Keratinocyte (primary cell): ENCODE data around the gene PALMD. TPM values are rescaled to one million over a fixed set of nuclear protein-coding genes. Genes with fewer than 3 reads are reported as not detected.

Experiments
- DNase-seq: peaks from one replicate; pipeline ENCODE4 v3.0.0-alpha.2; 2011; ENCODE audit warnings: low read depth, missing footprints, low spot score
- FAIRE-seq: peaks from 2 replicates; lab custom pipeline; 2011; peaks lifted over from hg19 to GRCh38; lab: Jason Lieb, UNC
- H2AFZ ChIP-seq: 2 replicates; pipeline ENCODE4 v1.6.0; 2012; ENCODE audit warnings: low read length, control low read depth, inconsistent platforms; ENCODE audit not compliant: control insufficient read depth
- H3K27ac ChIP-seq: 2 replicates; pipeline ENCODE4 v1.5.1; 2011; ENCODE audit warnings: low read length; ENCODE audit not compliant: control insufficient read depth, insufficient read depth
- H3K27me3 ChIP-seq: 3 replicates; pipeline ENCODE4 v1.6.0; 2011; ENCODE audit warnings: low read length; ENCODE audit not compliant: control insufficient read depth, insufficient read depth; ENCODE audit errors: extremely low read depth
- H3K36me3 ChIP-seq, 2 experiments: 2 replicates in 1 of 2; 3 replicates in 1 of 2; pipeline ENCODE4 v1.5.1; 2011; ENCODE audit warnings: low read length in 2 of 2, mild to moderate bottlenecking in 1 of 2; ENCODE audit not compliant: control insufficient read depth in 2 of 2, insufficient read depth in 2 of 2; ENCODE audit errors: extremely low read depth in 1 of 2
- H3K4me1 ChIP-seq: 3 replicates; pipeline ENCODE4 v1.5.1; 2011; ENCODE audit warnings: low read length; ENCODE audit not compliant: control insufficient read depth, insufficient read depth; ENCODE audit errors: extremely low read depth
- H3K4me2 ChIP-seq: 3 replicates; pipeline ENCODE4 v1.6.0; 2011; ENCODE audit warnings: low read depth, low read length; ENCODE audit not compliant: control insufficient read depth, insufficient read depth; ENCODE audit errors: extremely low read depth
- H3K4me3 ChIP-seq, 3 experiments: fragments of 200-600 bp in 1 of 3; sonication (generic) in 1 of 3; 2 replicates in 2 of 3; 3 replicates in 1 of 3; pipeline ENCODE4 v1.5.1; 2011 to 2016; ENCODE audit warnings: low read length in 3 of 3, mild to moderate bottlenecking in 3 of 3, control low read depth in 2 of 3, inconsistent platforms in 1 of 3, low read depth in 1 of 3, mixed read lengths in 1 of 3, mixed run types in 1 of 3, moderate library complexity in 1 of 3; ENCODE audit not compliant: control insufficient read depth in 2 of 3, insufficient read depth in 2 of 3; ENCODE audit errors: extremely low read depth in 1 of 3
- H3K79me2 ChIP-seq: 2 replicates; pipeline ENCODE4 v1.6.0; 2012; ENCODE audit warnings: low read length; ENCODE audit not compliant: control insufficient read depth, insufficient read depth
- H3K9ac ChIP-seq: 3 replicates; pipeline ENCODE4 v1.6.0; 2011; ENCODE audit warnings: low read length; ENCODE audit not compliant: control insufficient read depth, insufficient read depth; ENCODE audit errors: extremely low read depth
- H3K9me1 ChIP-seq: 3 replicates; pipeline ENCODE4 v1.6.0; 2011; ENCODE audit warnings: low read length; ENCODE audit not compliant: control insufficient read depth, insufficient read depth; ENCODE audit errors: extremely low read depth
- H3K9me3 ChIP-seq: 2 replicates; pipeline ENCODE4 v1.5.1; 2012; ENCODE audit warnings: low read depth, low read length; ENCODE audit not compliant: control insufficient read depth
- H4K20me1 ChIP-seq: 3 replicates; pipeline ENCODE4 v1.6.0; 2011; ENCODE audit warnings: low read length; ENCODE audit not compliant: control insufficient read depth, insufficient read depth; ENCODE audit errors: extremely low read depth
- CTCF ChIP-seq, 3 experiments: IDR thresholded peaks in 1 of 3; conservative IDR thresholded peaks in 1 of 3; optimal IDR thresholded peaks in 1 of 3; 2 replicates in 2 of 3; 3 replicates in 1 of 3; pipeline versions ENCODE3 to v1.5.1; 2011; ENCODE audit warnings: low read length in 3 of 3, mild to moderate bottlenecking in 3 of 3, moderate library complexity in 2 of 3, control low read depth in 1 of 3, inconsistent platforms in 1 of 3; ENCODE audit not compliant: insufficient read depth in 2 of 3; ENCODE audit errors: extremely low read depth in 1 of 3
- EZH2 ChIP-seq: IDR thresholded peaks from one replicate; pipeline ENCODE4 v1.6.1; 2012; ENCODE audit warnings: inconsistent platforms, mild to moderate bottlenecking, low read length, moderate library complexity
- dilution Hi-C: fragments of 300-500 bp; cut with MboI; formaldehyde crosslinking; loops from one replicate; pipeline ENCODE4 v1.7.0; 2020; ENCODE audit warnings: low sequenced_read_pairs; ENCODE audit not compliant: extremely low pct_ligation_motif_present
- polyA plus RNA-seq, 5 experiments: library from polyadenylated mRNA; depleted of rRNA in 3 of 5; stranded (reverse) in 3 of 5; stranded (forward) in 1 of 5; unstranded in 1 of 5; fragments of >200 nt; gene quantifications; 1 replicate in 1 of 5; 2 replicates in 3 of 5; 3 replicates in 1 of 5; pipeline versions ENCODE4 v1.2.1 to v1.2.3, GENCODE V29; 2011 to 2012; ENCODE audit warnings: missing spikeins in 2 of 5, low read depth in 1 of 5, low replicate concordance in 1 of 5

PALMD gene
- polyA plus RNA-seq, 1 donor (not counting 4 experiments of a cell fraction or from before 2014, with no cell fraction given): 6.8 TPM

- Histone ChIP-seq H3K27me3 (no peaks in the 10 kb centered on the region), H3K4me1 (no peaks in the 10 kb centered on the region), H4K20me1 (no peaks in the 10 kb centered on the region), H2AFZ (no peak overlapping the region), H3K36me3 (no peaks in the 10 kb centered on the region), H3K9ac (no peak overlapping the region), H3K4me3 (no peak overlapping the region), H3K27ac (no peak overlapping the region), H3K4me2 (no peak overlapping the region), H3K79me2 (no peaks in the 10 kb centered on the region), H3K9me3 (no peaks in the 10 kb centered on the region), H3K9me1 (no peaks in the 10 kb centered on the region)
- dilution Hi-C loops: no loop called here
- DNase-seq: no peak
- no peak for TF ChIP-seq EZH2
- no peak for TF ChIP-seq CTCF (optimal IDR thresholded peaks at IDR 0.05 in 1 of 3, IDR thresholded peaks at IDR 0.05 in 1 of 3, conservative IDR thresholded peaks at IDR 0.05 in 1 of 3; ENCODE audit: extremely low read depth in 1 of 3, insufficient read depth in 2 of 3, low read length in 3 of 3)
- FAIRE-seq: no peak
Measured at GRCh38 chr1:99614728-99615127, 31.2 kb upstream of the PALMD start.

GRCh38 chr1:99619583-99619982 is 26.3 kb upstream of the PALMD start:
- TF ChIP-seq CTCF (optimal IDR thresholded peaks at IDR 0.05 in 1 of 3, IDR thresholded peaks at IDR 0.05 in 1 of 3, conservative IDR thresholded peaks at IDR 0.05 in 1 of 3; ENCODE audit: extremely low read depth in 1 of 3, insufficient read depth in 2 of 3, low read length in 3 of 3): no peak
- no peak for TF ChIP-seq EZH2
- Histone ChIP-seq H3K79me2 (no peaks in the 10 kb centered on the region), H3K9me3 (no peaks in the 10 kb centered on the region), H3K36me3 (no peaks in the 10 kb centered on the region), H3K4me1 (peaks cover 8% of the 10 kb centered on the region), H3K27ac (no peak overlapping the region), H3K9ac (no peak overlapping the region), H3K4me2 (no peak overlapping the region), H3K9me1 (no peaks in the 10 kb centered on the region), H3K4me3 (no peak overlapping the region), H4K20me1 (no peaks in the 10 kb centered on the region), H3K27me3 (no peaks in the 10 kb centered on the region), H2AFZ (no peak overlapping the region)
- no peak for DNase-seq
- FAIRE-seq: no peak
- dilution Hi-C loops: no loop called here
